ENCODE data around the gene COL5A3.

DNA sequence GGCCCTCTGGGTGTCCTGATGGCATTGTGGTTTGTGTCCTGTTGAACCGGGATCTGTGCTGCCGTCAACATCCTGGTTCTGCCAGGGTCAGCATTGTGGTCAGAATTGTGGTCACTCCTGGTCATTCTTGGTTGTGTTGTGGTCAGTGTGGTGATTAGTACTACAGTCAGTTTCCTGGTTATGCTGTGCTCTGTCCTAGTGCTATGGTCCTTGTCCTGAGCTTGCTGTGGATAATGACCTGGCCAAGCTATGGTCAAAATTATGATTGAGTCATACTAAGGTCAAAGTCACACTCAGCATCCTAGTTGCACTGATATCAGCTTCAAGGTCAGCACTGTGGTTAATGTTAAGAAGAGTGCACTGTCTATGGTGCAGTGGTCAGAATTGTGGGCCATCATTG, 69.5 kb downstream of the COL5A3 start:
- TF ChIP-seq EZH2 (IDR thresholded peaks at IDR 0.05; ENCODE audit: low read length) = no peak
- TF ChIP-seq, protein P1, sequence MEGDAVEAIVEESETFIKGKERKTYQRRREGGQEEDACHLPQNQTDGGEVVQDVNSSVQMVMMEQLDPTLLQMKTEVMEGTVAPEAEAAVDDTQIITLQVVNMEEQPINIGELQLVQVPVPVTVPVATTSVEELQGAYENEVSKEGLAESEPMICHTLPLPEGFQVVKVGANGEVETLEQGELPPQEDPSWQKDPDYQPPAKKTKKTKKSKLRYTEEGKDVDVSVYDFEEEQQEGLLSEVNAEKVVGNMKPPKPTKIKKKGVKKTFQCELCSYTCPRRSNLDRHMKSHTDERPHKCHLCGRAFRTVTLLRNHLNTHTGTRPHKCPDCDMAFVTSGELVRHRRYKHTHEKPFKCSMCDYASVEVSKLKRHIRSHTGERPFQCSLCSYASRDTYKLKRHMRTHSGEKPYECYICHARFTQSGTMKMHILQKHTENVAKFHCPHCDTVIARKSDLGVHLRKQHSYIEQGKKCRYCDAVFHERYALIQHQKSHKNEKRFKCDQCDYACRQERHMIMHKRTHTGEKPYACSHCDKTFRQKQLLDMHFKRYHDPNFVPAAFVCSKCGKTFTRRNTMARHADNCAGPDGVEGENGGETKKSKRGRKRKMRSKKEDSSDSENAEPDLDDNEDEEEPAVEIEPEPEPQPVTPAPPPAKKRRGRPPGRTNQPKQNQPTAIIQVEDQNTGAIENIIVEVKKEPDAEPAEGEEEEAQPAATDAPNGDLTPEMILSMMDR (optimal IDR thresholded peaks at IDR 0.05 in 1 of 3, IDR thresholded peaks at IDR 0.05 in 1 of 3, conservative IDR thresholded peaks at IDR 0.05 in 1 of 3; ENCODE audit: extremely low read depth in 1 of 3, insufficient read depth in 2 of 3, low read length in 3 of 3) = no peak
